ENCODE results near the gene C1orf94. TPM values are rescaled to one million over a fixed set of nuclear protein-coding genes. Genes with fewer than 3 reads are reported as not detected.
"Not testable (repeated sequence)": the region's sequence is repeated elsewhere in the genome, so short reads cannot be mapped to it uniquely, and the experiment has no call there.

C1orf94 gene
- total and polyA plus RNA-seq, 2 experiments from 2014 or later = 4.3 to 5.3 TPM

GRCh38 chr1:34175744-34176143, 963 bp upstream of the C1orf94 start (continued):
- TF ChIP-seq, protein P1, sequence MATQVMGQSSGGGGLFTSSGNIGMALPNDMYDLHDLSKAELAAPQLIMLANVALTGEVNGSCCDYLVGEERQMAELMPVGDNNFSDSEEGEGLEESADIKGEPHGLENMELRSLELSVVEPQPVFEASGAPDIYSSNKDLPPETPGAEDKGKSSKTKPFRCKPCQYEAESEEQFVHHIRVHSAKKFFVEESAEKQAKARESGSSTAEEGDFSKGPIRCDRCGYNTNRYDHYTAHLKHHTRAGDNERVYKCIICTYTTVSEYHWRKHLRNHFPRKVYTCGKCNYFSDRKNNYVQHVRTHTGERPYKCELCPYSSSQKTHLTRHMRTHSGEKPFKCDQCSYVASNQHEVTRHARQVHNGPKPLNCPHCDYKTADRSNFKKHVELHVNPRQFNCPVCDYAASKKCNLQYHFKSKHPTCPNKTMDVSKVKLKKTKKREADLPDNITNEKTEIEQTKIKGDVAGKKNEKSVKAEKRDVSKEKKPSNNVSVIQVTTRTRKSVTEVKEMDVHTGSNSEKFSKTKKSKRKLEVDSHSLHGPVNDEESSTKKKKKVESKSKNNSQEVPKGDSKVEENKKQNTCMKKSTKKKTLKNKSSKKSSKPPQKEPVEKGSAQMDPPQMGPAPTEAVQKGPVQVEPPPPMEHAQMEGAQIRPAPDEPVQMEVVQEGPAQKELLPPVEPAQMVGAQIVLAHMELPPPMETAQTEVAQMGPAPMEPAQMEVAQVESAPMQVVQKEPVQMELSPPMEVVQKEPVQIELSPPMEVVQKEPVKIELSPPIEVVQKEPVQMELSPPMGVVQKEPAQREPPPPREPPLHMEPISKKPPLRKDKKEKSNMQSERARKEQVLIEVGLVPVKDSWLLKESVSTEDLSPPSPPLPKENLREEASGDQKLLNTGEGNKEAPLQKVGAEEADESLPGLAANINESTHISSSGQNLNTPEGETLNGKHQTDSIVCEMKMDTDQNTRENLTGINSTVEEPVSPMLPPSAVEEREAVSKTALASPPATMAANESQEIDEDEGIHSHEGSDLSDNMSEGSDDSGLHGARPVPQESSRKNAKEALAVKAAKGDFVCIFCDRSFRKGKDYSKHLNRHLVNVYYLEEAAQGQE (IDR thresholded peaks at IDR 0.05; ENCODE audit: unreplicated experiment) = no peak
- TF ChIP-seq CREB1 (CRISPR knock-in tag; IDR thresholded peaks at IDR 0.05; ENCODE audit: low read depth) (no peak), JUNB (IDR thresholded peaks at IDR 0.05; ENCODE audit: unreplicated experiment) (no peak), CTCF (conservative IDR thresholded peaks at IDR 0.05; ENCODE audit: low read depth in 2 of 2) (no peak), STAT1 (IDR thresholded peaks at IDR 0.05; ENCODE audit: unreplicated experiment) (no peak)

DNA sequence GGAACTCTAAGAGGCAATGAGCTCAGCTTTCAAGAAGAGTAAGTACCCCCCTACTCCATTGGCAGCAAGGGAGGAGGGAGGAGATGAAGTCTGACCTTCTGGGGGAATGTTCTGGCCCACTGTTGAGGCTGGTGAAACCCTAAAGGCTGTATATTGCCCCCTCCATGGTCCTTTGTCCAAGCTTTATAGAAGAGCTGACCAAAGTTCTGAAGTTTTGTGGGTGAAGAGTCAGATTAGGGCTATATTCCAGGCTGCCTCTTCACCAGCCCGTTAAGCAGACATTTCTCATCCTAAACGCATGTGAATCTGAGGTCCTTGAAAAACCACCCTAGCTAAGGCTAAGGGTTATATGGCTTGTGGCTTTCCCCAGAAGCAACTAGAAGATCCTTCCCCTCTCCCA, 1.4 kb downstream of the C1orf94 start:
- H3K4me2 ChIP-seq = peak overlapping the region; percentile 85
- H4K20me1 ChIP-seq (replicated peaks; ENCODE audit: insufficient read depth) = no peaks in the 10 kb centered on the region

DNA sequence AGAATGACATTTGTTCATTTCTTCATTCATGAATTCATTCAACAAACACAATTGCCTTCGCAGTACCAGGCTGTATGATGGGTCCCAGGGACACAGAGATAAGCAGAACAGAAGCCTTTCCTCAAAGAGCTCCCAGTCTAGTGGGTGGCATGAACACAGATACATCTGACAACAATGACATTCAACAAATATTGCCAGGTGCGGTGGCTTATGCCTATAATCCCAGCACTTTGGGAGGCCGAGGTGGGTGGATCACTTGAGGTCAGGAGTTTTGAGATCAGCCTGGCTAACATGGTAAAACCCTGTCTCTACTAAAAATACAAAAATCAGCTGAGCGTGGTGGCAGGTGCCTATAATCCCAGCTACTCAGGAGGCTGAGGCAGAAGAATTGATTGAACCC, 6.7 kb downstream of the C1orf94 start:
- not testable (repeated sequence) for H3K27me3 Mint-ChIP-seq (ENCODE audit: insufficient read depth, low read depth, poor library complexity)

More for the DNA sequence above, 1.4 kb downstream of the C1orf94 start:
- no peaks in the 10 kb centered on the region for H3K36me3 ChIP-seq (ENCODE audit: insufficient read depth)
- Mint-ChIP-seq H3K27me3 (ENCODE audit: insufficient read depth, low read depth, poor library complexity) (peaks cover 10% of the 10 kb centered on the region), H3K27ac (no peak overlapping the region), H3K4me3 (peak overlapping the region; percentile 44; the same call in 1 of the 3 replicates), H3K36me3 (ENCODE audit: low read depth) (peaks cover 3% of the 10 kb centered on the region; the same call in 1 of the 3 replicates), H3K9me3 (no peaks in the 10 kb centered on the region), H3K4me1 (peaks cover 45% of the 10 kb centered on the region)
- no peak overlapping the region for H3K27ac ChIP-seq (ENCODE audit: low read depth)
- peaks cover 25% of the 10 kb centered on the region for H3K27me3 ChIP-seq (ENCODE audit: insufficient read depth)
- no peak overlapping the region for H2AFZ ChIP-seq
- peaks cover 48% of the 10 kb centered on the region for H3K4me1 ChIP-seq (ENCODE audit: insufficient read depth)
- TF ChIP-seq POLR2AphosphoS5 (IDR thresholded peaks at IDR 0.05; ENCODE audit: low read depth) = no peak
- TF ChIP-seq STAT1 (IDR thresholded peaks at IDR 0.05; ENCODE audit: unreplicated experiment) = no peak
- TF ChIP-seq NANOG (IDR thresholded peaks at IDR 0.05; ENCODE audit: borderline replicate concordance) = no peak
- no peak for TF ChIP-seq JUNB (IDR thresholded peaks at IDR 0.05; ENCODE audit: unreplicated experiment)
- TF ChIP-seq, protein P1 (IDR thresholded peaks at IDR 0.05; ENCODE audit: unreplicated experiment) = peak; percentile 51
- no peak for TF ChIP-seq ZNF114 (CRISPR knock-in tag; IDR thresholded peaks at IDR 0.05)
- peak; percentile 7; the same call in 2 of the 3 replicates for ATAC-seq
- H3F3A ChIP-seq (replicated peaks; ENCODE audit: low read depth) = no peaks in the 10 kb centered on the region
- peak; percentile 29 for DNase-seq (ENCODE audit: low spot score)
- H3K4me3 ChIP-seq = no peak overlapping the region
- H3K9me2 ChIP-seq (ENCODE audit: insufficient read depth) = no peaks in the 10 kb centered on the region; the same call in 1 of the 2 replicates
- H3K79me2 ChIP-seq (replicated peaks; ENCODE audit: insufficient read depth) = no peaks in the 10 kb centered on the region

More for the DNA sequence above, 6.7 kb downstream of the C1orf94 start:
- H3K4me1 Mint-ChIP-seq = peaks cover 59% of the 10 kb centered on the region
- H2AFZ ChIP-seq; H3F3A ChIP-seq (replicated peaks; ENCODE audit: low read depth); H3K36me3 ChIP-seq (ENCODE audit: insufficient read depth); H3K27me3 ChIP-seq (ENCODE audit: insufficient read depth); H3K9me2 ChIP-seq (ENCODE audit: insufficient read depth); H3K79me2 ChIP-seq (replicated peaks; ENCODE audit: insufficient read depth); H3K36me3 Mint-ChIP-seq (ENCODE audit: low read depth); H3K27ac ChIP-seq (ENCODE audit: low read depth); H4K20me1 ChIP-seq (replicated peaks; ENCODE audit: insufficient read depth); H3K27ac Mint-ChIP-seq; H3K4me3 Mint-ChIP-seq; H3K4me3 ChIP-seq; H3K4me2 ChIP-seq; DNase-seq (ENCODE audit: low spot score); ATAC-seq; H3K9me3 Mint-ChIP-seq: not testable (repeated sequence)
- peaks cover 51% of the 10 kb centered on the region for H3K4me1 ChIP-seq (ENCODE audit: insufficient read depth)

Measured in GM23338 (cell line).